Natural killer cell (primary cell): Measurements from ENCODE around the gene IVL. TPM values are rescaled to one million over a fixed set of nuclear protein-coding genes. Genes with fewer than 3 reads are reported as not detected.

Experiments used
- ATAC-seq, 3 donors: fragments of 150-1000 bp in 2 of 3; fragments of 200-7000 bp in 1 of 3; cut with Tn5 transposase; 1 replicate in 1 of 3; 2 replicates in 2 of 3; pipeline ENCODE4 v1.10.0; 2021; ENCODE audit warnings: mild to moderate bottlenecking in 2 of 3, moderate library complexity in 2 of 3
- DNase-seq, 2 donors: peaks; one replicate each; pipeline versions ENCODE4 v3.0.0 to v3.0.0-alpha.2; 2013 to 2021; ENCODE audit warnings: mixed read lengths in 1 of 2
- H3K27ac ChIP-seq: one replicate; pipeline ENCODE4 v1.5.1; 2013; ENCODE audit warnings: mild to moderate bottlenecking, low read length
- H3K27me3 ChIP-seq: one replicate; pipeline ENCODE4 v1.6.1; 2013; ENCODE audit warnings: low read length; ENCODE audit not compliant: control insufficient read depth, insufficient read depth
- H3K36me3 ChIP-seq: one replicate; pipeline ENCODE4 v1.6.1; 2013; ENCODE audit warnings: low read length; ENCODE audit not compliant: control insufficient read depth, insufficient read depth
- H3K4me1 ChIP-seq: one replicate; pipeline ENCODE4 v1.6.1; 2013; ENCODE audit warnings: low read length; ENCODE audit not compliant: control insufficient read depth, insufficient read depth
- H3K4me3 ChIP-seq: one replicate; pipeline ENCODE4 v1.5.1; 2013; ENCODE audit warnings: low read length
- H3K9me3 ChIP-seq: one replicate; pipeline ENCODE4 v1.6.1; 2013; ENCODE audit warnings: low read length; ENCODE audit not compliant: control insufficient read depth, insufficient read depth
- H3K27ac Mint-ChIP-seq, 2 donors: one replicate each; pipeline ENCODE4 v1.8.0; 2022; ENCODE audit warnings: mild to moderate bottlenecking in 2 of 2, mixed read lengths in 2 of 2, moderate library complexity in 1 of 2
- H3K27me3 Mint-ChIP-seq, 2 donors: one replicate each; pipeline ENCODE4 v1.8.0; 2022; ENCODE audit warnings: low read depth in 2 of 2, mixed read lengths in 2 of 2
- H3K36me3 Mint-ChIP-seq: one replicate; pipeline ENCODE4 v1.8.0; 2022; ENCODE audit warnings: mixed read lengths
- H3K4me1 Mint-ChIP-seq, 2 donors: one replicate each; pipeline ENCODE4 v1.8.0; 2022; ENCODE audit warnings: mixed read lengths in 2 of 2
- H3K4me3 Mint-ChIP-seq: one replicate; pipeline ENCODE4 v1.8.0; 2022; ENCODE audit warnings: mild to moderate bottlenecking, moderate library complexity, mixed read lengths
- H3K9me3 Mint-ChIP-seq, 2 donors: one replicate each; pipeline ENCODE4 v1.8.0; 2022; ENCODE audit warnings: mixed read lengths in 2 of 2
- WGBS: methylation state at CpG from one replicate; pipeline ENCODE4 v1.1.7; 2013; ENCODE audit warnings: missing lambda C conversion rate; ENCODE audit not compliant: insufficient coverage; 5-methylcytosine and 5-hydroxymethylcytosine counted together
- intact Hi-C: fragments of 100-400 bp; cut with micrococcal nuclease; formaldehyde crosslinking; loops from one replicate; pipeline ENCODE4 v1.14.2; 2022
- total RNA-seq, 4 donors: library from RNA; stranded (reverse); fragments of 120-200 nt in 1 of 4; gene quantifications; one replicate each; pipeline versions ENCODE4 v1.2.3 to v1.2.4, GENCODE V29; 2013 to 2022
- TF ChIP-seq, protein P1 (sequence below): fragments of 200-600 bp; IDR thresholded peaks from one replicate; pipeline ENCODE4 v1.8.0; 2022; ENCODE audit warnings: antibody characterized with exemption

IVL gene
- total RNA-seq, 3 donors from 2014 or later (not counting 1 experiment from before 2014, with no cell fraction given): not detected

DNA sequence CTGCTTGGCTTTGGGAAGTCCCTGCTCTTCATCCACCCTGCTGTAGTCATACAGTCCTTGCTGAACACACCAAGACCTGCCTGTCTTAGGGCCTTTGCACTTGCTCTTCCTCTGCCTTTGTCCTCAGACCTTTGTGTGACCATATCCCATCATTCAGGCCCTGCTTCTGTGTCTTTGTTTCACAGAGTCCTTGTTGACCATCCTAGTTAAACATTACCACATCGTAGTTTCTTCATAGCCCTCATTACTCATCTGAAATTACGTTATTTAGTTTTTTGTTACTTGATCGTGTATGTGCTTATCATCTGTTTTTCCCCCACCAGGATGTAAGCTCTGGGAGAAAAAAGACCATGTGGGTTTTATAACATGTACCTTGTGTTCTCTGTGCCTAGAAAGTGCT, 20.3 kb downstream of the IVL start:
- H3K9me3 Mint-ChIP-seq: no peaks in the 10 kb centered on the region
- TF ChIP-seq, protein P1, sequence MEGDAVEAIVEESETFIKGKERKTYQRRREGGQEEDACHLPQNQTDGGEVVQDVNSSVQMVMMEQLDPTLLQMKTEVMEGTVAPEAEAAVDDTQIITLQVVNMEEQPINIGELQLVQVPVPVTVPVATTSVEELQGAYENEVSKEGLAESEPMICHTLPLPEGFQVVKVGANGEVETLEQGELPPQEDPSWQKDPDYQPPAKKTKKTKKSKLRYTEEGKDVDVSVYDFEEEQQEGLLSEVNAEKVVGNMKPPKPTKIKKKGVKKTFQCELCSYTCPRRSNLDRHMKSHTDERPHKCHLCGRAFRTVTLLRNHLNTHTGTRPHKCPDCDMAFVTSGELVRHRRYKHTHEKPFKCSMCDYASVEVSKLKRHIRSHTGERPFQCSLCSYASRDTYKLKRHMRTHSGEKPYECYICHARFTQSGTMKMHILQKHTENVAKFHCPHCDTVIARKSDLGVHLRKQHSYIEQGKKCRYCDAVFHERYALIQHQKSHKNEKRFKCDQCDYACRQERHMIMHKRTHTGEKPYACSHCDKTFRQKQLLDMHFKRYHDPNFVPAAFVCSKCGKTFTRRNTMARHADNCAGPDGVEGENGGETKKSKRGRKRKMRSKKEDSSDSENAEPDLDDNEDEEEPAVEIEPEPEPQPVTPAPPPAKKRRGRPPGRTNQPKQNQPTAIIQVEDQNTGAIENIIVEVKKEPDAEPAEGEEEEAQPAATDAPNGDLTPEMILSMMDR: no peak
- DNase-seq: no peak
- intact Hi-C loops: no loop called here
- 92% methylated on average over 2 of the region's 3 CpGs for WGBS
- no peak for ATAC-seq
- H3K27me3 ChIP-seq: no peaks in the 10 kb centered on the region
- no peak overlapping the region for H3K27ac Mint-ChIP-seq
- H3K27ac ChIP-seq: no peak overlapping the region
- no peaks in the 10 kb centered on the region for H3K36me3 Mint-ChIP-seq
- H3K4me3 ChIP-seq: no peak overlapping the region
- H3K36me3 ChIP-seq: no peaks in the 10 kb centered on the region
- H3K4me3 Mint-ChIP-seq: no peak overlapping the region
- H3K9me3 ChIP-seq: no peaks in the 10 kb centered on the region
- H3K4me1 Mint-ChIP-seq: no peaks in the 10 kb centered on the region
- no peaks in the 10 kb centered on the region for H3K4me1 ChIP-seq
- peaks cover 8 to 14% of the 10 kb centered on the region in 2 donors for H3K27me3 Mint-ChIP-seq

DNA sequence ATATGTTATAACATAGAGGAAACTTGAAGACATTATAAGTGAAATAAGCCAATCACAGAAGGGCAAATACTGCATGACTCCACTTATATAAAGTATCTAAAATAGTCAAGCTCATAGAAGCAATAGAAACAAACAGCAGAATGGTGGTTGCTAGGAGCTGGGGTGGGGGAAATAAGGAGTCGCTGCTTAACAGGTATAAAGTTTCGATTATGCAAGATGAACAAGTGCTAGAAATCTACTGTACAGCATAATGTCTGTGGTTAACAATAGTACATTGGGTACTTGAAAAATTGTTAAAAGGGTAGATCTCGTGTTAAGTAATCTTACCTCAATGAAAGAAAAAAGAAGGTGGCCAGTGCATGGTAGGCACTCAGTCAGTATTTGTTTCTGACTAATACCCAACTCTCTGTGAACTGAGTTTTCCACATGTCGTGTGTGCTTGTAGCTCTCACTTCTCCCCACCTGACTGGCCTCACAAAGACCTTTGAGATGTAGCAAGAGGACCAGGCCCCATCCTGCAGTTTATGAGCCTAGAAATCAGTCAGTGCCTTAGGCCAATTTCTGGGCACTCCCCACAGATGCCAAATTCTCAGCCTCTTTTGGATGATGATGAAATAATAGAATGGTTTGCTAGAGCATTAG, 23.9 kb downstream of the IVL start:
- Histone ChIP-seq H3K9me3 (no peaks in the 10 kb centered on the region), H3K4me3 (no peak overlapping the region), H3K36me3 (no peaks in the 10 kb centered on the region), H3K27me3 (no peaks in the 10 kb centered on the region), H3K27ac (no peak overlapping the region), H3K4me1 (no peaks in the 10 kb centered on the region)
- no peak for DNase-seq
- WGBS: 74% methylated on average over 4 of the region's 4 CpGs
- intact Hi-C loops: no loop called here
- TF ChIP-seq, protein P1: no peak
- Mint-ChIP-seq H3K4me1 (no peaks in the 10 kb centered on the region), H3K27me3 (peaks cover 7 to 8% of the 10 kb centered on the region in 2 donors), H3K9me3 (no peaks in the 10 kb centered on the region), H3K36me3 (no peaks in the 10 kb centered on the region), H3K27ac (no peak overlapping the region), H3K4me3 (no peak overlapping the region)
- no peak for ATAC-seq

DNA sequence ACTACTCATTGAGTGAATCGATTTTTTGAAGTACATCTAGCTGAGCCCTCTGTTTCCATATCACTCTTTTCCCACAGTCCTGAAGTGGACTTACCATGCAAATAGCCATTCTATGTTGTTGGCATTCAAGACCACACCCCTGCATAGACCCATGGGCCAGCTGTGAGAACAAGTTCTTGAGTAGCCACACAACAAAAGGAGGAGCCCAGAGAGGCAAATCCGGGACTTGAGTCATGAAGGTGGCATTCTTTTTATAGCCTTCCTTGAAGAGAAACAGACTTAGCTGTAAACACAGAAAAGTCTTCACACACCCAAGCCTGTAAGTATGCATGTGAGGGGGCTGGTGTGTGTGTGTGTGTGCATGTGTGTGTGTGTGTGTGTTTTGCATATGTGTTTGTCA, 24.9 kb downstream of the IVL start:
- H3K36me3 ChIP-seq: no peaks in the 10 kb centered on the region
- Mint-ChIP-seq H3K9me3 (no peaks in the 10 kb centered on the region), H3K27ac (no peak overlapping the region), H3K4me1 (no peaks in the 10 kb centered on the region), H3K36me3 (no peaks in the 10 kb centered on the region), H3K27me3 (peaks cover 7 to 8% of the 10 kb centered on the region in 2 donors), H3K4me3 (no peak overlapping the region)
- H3K27ac ChIP-seq: no peak overlapping the region
- no peaks in the 10 kb centered on the region for H3K9me3 ChIP-seq
- no peaks in the 10 kb centered on the region for H3K4me1 ChIP-seq
- no peaks in the 10 kb centered on the region for H3K27me3 ChIP-seq
- H3K4me3 ChIP-seq: no peak overlapping the region
- intact Hi-C loops: no loop called here
- DNase-seq: no peak
- ATAC-seq: no peak
- TF ChIP-seq, protein P1: no peak
- WGBS: 77% methylated on average over 2 of the region's 2 CpGs

DNA sequence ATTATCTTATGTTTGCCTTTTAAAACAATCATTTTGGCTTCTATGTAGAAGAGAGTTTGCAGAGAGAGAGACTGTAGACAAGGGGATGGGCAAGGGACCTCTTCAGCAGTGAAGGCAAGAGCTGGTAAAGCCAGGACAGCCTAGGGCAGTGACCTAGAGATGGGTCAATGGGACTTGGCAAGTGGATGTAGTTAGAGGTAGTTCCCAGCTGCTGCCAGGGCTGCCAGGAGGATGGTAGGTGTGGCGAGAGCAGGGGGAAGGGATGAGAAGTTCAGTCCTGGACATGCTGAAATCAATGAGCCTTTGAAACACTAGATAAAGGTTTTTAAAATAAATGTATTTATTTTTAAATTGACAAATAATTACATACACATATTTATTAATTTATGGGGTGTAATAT, 32.3 kb downstream of the IVL start:
- no peaks in the 10 kb centered on the region for H3K4me1 ChIP-seq
- no peak for DNase-seq
- intact Hi-C loops: no loop called here
- no peak overlapping the region for H3K4me3 Mint-ChIP-seq
- H3K4me3 ChIP-seq: no peak overlapping the region
- no peak overlapping the region for H3K27ac ChIP-seq
- H3K4me1 Mint-ChIP-seq: no peaks in the 10 kb centered on the region
- H3K9me3 ChIP-seq: no peaks in the 10 kb centered on the region
- TF ChIP-seq, protein P1: no peak
- H3K27me3 Mint-ChIP-seq: peaks cover 10 to 11% of the 10 kb centered on the region in 2 donors
- H3K36me3 Mint-ChIP-seq: no peaks in the 10 kb centered on the region
- WGBS: 100% methylated on average over 1 of the region's 1 CpG
- no peaks in the 10 kb centered on the region for H3K27me3 ChIP-seq
- H3K9me3 Mint-ChIP-seq: peaks cover 0 to 4% of the 10 kb centered on the region in 2 donors
- no peaks in the 10 kb centered on the region for H3K36me3 ChIP-seq
- no peak for ATAC-seq
- no peak overlapping the region for H3K27ac Mint-ChIP-seq
